Lower leg skin (tissue), 4 donors: ENCODE measurements around the gene RBM26. TPM values are rescaled to one million over a fixed set of nuclear protein-coding genes. Genes with fewer than 3 reads are reported as not detected.

Experiments used
- DNase-seq, 2 donors: peaks; one replicate each; pipeline ENCODE4 v3.0.0-alpha.2; 2019; ENCODE audit warnings: low spot score in 2 of 2
- H3K4me3 ChIP-seq: fragments of 200-600 bp; sonication (generic); 2 replicates; pipeline ENCODE4 v1.5.1; 2017; ENCODE audit warnings: mild to moderate bottlenecking, low read depth; ENCODE audit not compliant: poor library complexity, severe bottlenecking
- CTCF ChIP-seq, 3 donors: fragments of 450-650 bp; IDR thresholded peaks; one replicate each; pipeline ENCODE4 v1.5.1; 2016; ENCODE audit warnings: antibody characterized with exemption in 3 of 3, mild to moderate bottlenecking in 3 of 3, moderate library complexity in 2 of 3
- POLR2A ChIP-seq, 2 donors: fragments of 450-650 bp; IDR thresholded peaks; one replicate each; pipeline ENCODE4 v1.6.1; 2016 to 2017; ENCODE audit warnings: antibody characterized with exemption in 2 of 2, mild to moderate bottlenecking in 1 of 2, moderate library complexity in 1 of 2
- WGBS, 2 donors: methylation state at CpG; one replicate each; pipeline ENCODE4 v1.1.5; 2018; 5-methylcytosine and 5-hydroxymethylcytosine counted together
- intact Hi-C: fragments of 100-400 bp; cut with DNase I; formaldehyde crosslinking; loops from one replicate; pipeline ENCODE4 v1.15.0; 2023; ENCODE audit warnings: low total_unique reads
- total RNA-seq, 4 donors: library from RNA; depleted of rRNA; stranded (reverse); fragments of >200 nt; gene quantifications; one replicate each; pipeline ENCODE4 v1.1.0, GENCODE V29; 2016

Gene RBM26
- total RNA-seq, 4 donors from 2014 or later, result 23.5 to 29.6 (median 28.8) TPM

- no peak for DNase-seq
- intact Hi-C loops, result no loop called here
- 83 to 87% methylated on average over 5 of the region's 5 CpGs for WGBS, 2 donors
- TF ChIP-seq POLR2A (IDR thresholded peaks at IDR 0.05) (no peak), CTCF (IDR thresholded peaks at IDR 0.05) (no peak)
- H3K4me3 ChIP-seq, result no peak overlapping the region
Measured at GRCh38 chr13:79440958-79441528, 35.0 kb upstream of the RBM26 start.

- WGBS, 2 donors, result 81 to 90% methylated on average over 1 of the region's 1 CpG
- H3K4me3 ChIP-seq, result no peak overlapping the region
- no peak for TF ChIP-seq POLR2A (IDR thresholded peaks at IDR 0.05)
- TF ChIP-seq CTCF (IDR thresholded peaks at IDR 0.05), result no peak
- no peak for DNase-seq
- intact Hi-C loops, result no loop called here
Measured at GRCh38 chr13:79439275-79439674, 33.2 kb upstream of the RBM26 start.

- TF ChIP-seq CTCF (IDR thresholded peaks at IDR 0.05), result no peak
- TF ChIP-seq POLR2A (IDR thresholded peaks at IDR 0.05), result no peak
- no peak overlapping the region for H3K4me3 ChIP-seq
- no peak for DNase-seq
- intact Hi-C loops, result no loop called here
- 58 to 76% methylated on average over 1 of the region's 1 CpG for WGBS, 2 donors
Measured at GRCh38 chr13:79435561-79435990, 29.5 kb upstream of the RBM26 start.

- no peak overlapping the region for H3K4me3 ChIP-seq
- no peak for TF ChIP-seq POLR2A (IDR thresholded peaks at IDR 0.05)
- no peak for TF ChIP-seq CTCF (IDR thresholded peaks at IDR 0.05)
- WGBS, 2 donors, result 41 to 69% methylated on average over 1 of the region's 1 CpG
- intact Hi-C loops, result no loop called here
- DNase-seq, result no peak
Measured at GRCh38 chr13:79434556-79434955, 28.5 kb upstream of the RBM26 start.

GRCh38 chr13:79432992-79433391, 26.9 kb upstream of the RBM26 start:
- WGBS, 2 donors, result 95% methylated on average over 4 to 10 of the region's 11 CpGs
- TF ChIP-seq CTCF (IDR thresholded peaks at IDR 0.05) (no peak), POLR2A (IDR thresholded peaks at IDR 0.05) (no peak)
- intact Hi-C loops, result no loop called here
- no peak for DNase-seq
- H3K4me3 ChIP-seq, result no peak overlapping the region

- WGBS, 2 donors, result 90 to 96% methylated on average over 4 to 5 of the region's 6 CpGs
- TF ChIP-seq CTCF (IDR thresholded peaks at IDR 0.05) (no peak), POLR2A (IDR thresholded peaks at IDR 0.05) (no peak)
- H3K4me3 ChIP-seq, result no peak overlapping the region
- intact Hi-C loops, result no loop called here
- no peak for DNase-seq
Measured at GRCh38 chr13:79432086-79432485, 26.0 kb upstream of the RBM26 start.
